Limb (tissue), 2 donors: ENCODE results near the gene ZNF385C.
A peak's percentile ranks its signal among the peaks of the same experiment; 100 is the strongest.

ENCODE experiments used
- DNase-seq, 2 donors: peaks; one replicate each; pipeline ENCODE4 v3.0.0-alpha.2; 2016; ENCODE audit errors: extremely low spot score in 2 of 2

The ZNF385C gene

DNA sequence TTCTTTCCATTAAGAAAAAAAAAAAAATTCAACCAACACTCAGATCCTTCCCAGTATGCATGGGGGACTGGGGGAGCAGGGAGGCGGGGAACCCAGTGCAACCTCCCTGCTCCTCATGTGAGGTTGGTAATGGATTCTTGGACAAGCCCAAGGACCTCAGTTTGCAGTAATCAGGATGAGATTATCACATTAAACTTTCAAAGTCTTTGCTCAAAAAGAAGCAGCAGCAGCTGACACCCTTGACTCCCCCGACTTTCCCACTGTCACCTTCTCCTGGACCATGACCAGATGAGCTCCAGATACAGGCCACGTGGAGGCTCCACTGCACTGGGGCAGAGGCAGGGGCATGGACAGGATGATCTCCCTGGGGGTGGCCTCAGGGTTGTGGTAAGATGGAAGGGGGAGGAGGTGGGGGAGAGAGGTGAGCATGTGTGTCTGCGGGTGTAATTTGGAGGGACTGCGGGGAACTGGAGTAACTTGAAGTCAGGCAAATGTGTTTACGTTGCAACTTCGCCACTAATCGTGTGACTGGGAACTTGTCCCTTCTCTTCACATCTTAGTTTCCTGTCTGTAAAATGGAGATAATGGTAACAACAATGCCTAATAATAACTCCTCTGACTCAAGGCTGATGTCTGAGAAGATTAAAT, 19.8 kb downstream of the ZNF385C start:
- no peak for DNase-seq

DNA sequence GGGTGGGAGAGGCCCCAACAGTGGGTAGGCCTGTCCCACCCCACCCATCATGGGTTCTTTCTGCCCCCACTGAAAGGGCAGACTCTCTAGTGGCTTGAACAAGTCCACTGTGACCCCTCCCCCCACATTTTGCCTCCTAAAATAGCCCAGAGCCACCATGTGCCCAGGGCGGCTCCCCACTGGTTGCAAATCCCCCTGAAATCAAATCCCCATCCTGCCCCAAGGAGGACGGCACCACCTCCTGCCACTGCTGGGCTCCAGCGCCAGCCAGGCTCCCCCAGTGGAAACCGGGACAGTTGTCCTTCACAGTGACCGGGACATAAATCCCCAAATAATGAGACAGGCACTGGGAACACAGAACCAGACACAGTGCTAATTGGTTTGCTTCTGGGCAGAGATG, 20.5 kb downstream of the ZNF385C start:
- no peak for DNase-seq

DNA sequence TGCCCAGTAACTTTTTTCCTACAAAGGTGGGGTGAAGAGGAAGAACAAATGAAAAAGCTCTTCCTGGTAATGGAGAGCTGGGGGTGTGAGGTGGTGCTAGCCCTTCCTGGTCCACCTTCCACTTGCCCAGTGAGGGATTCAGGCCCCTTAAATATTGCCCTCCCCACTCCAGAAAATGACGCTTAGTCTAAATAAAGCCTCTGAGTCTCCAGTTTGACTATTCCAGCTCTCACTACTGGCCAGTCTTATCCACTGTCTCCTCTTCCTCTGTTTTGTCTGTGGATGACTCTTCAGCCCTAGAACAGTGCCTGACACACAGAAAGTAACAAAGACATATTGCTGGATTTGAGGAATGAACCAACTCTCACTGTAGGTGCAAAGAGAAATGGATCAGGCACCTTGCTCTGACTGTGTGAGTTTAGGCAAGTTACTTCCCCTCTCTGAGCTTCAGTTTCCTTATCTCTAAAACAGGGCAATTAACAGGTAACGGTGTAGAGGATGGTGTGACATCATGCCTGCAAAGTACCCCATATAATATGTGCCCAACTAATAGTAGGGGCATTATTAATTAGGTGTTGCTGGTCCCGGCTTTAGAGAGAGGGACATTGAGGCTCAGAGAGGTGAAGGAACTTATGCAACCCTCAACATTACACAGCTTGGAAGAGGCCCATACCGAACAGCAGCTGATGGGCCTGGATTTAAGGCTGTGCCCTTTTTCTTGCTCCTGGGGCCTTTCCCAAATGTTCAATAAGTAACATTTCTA, 21.3 kb downstream of the ZNF385C start:
- DNase-seq, result no peak

DNA sequence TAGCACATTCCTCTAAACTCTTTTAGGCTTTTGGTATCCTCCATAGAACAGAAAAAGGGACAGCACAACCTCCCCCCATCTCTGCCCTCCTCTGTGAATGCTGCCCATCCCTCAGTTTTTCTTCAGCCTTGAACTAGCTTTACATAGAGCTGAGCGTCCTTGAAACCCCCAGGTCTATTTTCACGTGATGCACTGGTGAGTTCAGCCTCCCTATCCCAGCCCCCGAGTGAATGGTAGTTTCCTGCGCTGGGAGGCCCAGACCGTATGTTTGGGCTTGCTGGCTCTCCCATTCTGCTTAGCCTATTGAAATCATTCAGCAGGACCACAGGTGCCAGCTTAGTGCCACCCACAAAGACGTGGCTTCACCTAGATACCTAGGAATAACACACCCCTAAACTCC, 22.5 kb downstream of the ZNF385C start:
- no peak for DNase-seq

DNA sequence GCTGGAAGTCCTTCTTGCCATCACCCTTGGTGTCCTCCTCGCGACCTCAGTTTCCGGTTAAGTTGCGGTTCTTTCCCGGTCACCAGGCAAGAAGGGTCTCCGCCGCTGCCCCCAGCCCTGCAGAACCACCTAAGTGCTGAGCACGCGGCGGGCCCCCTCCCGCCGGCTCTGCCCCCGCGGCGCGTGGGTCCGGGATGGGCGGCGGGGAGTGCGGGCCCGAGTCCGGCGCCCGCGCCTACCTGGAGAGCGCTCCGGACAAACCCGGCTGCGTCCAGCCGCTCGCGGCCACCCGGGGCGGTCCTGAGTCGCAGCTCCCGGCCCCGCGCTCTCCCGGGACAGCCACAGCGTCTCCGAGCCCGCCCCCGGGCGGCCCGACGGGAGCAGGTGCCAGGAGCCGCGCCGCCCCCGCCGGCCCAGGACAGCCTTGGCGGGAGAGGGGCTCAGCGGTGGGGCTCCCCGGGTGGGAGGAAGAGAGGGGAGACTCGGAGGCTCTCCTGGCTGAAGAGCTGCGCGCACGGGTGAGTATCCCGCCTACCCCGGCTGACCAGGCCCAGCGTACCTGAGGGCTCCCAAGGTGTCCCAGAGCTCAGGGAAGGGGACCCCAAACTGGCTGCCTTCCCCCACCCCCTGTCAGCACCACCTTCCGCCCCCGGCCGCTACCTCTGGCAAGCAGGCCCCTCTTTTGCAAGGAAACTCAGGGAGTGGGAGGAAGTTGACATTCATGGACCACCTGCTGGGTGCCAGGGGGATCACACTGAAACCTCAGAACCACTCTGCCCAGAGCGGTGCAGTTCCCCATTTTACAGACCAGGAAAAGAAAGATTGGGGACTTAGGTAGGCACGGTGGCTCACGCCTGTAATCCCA, 25.7 kb downstream of the ZNF385C start:
- no peak for DNase-seq

DNA sequence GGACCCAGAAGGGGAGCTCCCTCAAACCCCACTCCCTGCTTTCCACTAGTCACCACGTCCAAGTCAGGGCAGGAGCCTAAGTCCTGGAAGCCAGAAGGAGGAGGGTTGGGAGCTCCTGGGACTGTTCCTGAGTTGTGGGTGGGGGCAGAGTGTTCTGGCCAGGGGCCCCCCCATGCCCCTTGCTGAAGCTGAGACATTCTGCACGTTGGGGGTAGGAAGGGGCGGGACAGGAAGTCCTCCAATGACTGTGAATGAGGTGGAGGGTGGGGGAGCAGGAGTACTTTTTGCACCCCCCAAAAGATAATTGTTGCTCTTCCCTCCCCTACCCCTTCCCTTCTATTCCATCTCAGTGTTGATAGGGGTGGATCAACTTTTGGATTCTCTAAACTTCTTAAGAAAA, 26.5 kb downstream of the ZNF385C start:
- no peak for DNase-seq

DNA sequence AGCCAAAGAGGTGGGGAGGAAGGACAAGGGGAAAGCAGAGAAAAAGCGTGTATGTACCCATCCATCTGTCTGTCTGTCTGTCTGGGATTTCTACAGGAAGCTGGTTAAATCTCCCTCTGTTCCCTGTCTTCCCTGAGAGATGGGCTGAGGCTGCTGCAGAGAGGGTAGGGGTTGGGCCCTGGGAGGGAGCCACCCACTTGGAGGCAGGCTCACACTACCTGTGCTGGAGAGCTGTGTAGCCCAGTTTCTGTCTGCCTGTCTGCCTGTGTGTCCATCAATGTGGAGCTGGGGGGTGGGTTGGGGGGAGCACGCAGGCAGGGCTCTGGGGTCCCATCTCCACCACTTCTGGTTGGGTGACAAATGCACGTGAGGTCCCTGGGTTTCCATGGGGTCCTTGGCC, 29.3 kb downstream of the ZNF385C start:
- DNase-seq, result no peak

DNA sequence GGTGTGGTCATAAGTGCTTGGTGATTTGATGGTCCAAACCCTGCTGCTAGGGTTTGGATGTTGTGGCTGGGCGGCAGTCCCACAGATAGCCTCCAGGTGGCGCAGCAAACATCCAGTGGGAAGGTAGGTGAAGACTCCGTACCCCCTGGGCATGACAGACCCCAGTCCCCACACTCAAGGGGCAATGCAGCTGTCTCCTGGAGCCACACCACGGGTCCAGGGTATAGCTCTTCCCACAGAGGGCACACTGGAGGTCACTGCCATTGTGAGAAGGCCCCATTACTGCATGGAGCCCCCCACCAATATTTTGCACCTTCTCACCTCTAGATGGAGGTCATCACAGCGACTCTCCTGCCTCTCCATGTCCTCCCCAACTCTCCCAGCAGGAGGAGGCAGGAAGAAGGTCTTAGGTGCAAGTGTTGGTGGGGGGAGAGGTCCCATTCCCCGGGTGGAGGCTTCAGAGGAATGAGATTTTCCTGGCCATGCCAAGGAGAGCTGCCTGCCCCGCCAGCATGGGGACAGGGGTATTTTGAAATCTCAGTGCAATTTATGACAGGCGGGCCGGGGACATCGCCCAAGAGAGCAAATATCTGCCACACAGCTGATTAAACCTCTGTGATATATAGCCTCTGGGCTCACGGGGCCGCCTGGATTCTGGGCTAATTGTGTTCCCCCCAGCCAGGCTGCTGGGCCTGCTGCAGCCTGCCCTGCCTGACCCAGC, 30.7 kb downstream of the ZNF385C start:
- DNase-seq, result peak in 1 of 2 donors; percentile 79

DNA sequence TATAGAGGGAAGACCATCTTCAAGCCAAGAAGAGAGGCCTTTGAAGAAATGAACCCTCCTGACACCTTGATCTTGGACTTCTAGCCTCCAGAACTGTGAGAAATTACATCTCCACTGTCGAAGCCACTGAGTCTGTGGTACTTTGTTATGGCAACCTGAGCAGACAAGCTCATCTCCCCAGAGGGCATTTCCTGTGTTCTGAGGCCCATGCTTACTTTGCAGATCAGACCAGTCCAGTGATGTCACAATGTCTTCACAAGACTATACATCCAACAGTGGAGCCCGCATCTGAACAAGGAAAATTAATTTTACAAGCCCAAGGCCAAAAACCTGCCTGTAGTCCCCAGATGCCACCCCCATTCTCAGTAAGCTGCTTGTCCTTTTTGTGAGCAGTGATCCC, 33.1 kb downstream of the ZNF385C start:
- DNase-seq, result no peak

DNA sequence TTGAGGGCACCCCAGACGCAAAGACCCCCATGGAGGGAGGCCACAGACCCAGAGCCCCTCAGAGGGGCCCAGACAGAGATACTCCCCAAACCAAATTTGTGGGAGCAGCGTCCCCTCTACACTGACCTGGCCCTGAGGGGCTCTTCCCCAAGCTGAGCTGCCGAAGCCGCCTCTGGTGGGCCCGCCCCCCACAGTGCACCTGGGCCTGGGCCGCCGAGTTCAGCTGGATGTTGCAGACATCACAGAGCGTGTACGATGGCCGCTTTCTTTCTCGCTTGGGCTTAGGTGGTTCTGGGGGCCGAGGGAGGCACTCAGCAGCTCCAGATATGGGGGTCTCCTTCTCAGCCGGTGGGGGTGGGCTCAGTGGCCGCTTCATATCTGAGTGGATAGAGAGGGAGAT, 35.6 kb downstream of the ZNF385C start:
- no peak for DNase-seq

DNA sequence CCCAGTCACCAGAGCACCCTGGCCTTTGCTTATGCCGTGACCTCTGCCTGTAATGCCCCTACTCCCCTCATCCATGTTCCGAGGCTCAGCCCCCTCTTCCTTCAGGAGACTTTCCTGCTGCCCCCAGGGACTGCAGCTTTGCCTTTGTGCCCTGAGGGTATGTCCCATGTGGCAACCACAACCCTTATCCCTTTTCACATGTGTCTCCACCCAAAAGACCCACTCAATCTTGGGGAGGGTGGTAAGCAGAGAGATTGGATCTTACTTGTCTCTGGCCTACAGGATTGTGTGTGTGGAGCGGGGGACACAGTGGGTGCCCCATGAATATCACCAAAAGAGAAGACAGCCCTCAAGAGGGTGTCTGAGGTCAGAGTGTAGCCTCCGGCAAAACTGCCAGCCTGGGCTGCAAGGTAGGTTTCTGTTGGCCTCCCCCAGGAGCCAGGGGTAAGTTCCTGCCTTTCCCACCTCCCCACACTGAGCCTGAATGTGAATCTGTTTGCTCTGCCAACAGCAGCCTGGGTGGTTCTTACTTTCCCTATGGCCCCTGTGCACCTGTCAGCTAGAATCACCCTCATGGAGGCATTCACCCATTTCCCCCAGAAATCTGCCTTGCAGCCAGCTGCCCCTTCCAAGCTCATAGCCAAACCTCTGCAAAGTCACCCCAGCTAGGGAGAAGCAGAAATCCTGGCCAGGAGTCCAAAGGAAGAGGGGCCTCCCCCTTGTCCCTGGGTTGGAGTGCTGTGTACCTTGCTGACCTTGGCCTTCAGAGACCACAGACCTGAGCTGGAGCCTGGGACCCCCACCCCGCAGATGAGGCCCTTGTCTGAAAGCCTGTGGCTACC, 36.4 kb downstream of the ZNF385C start:
- DNase-seq, result no peak

DNA sequence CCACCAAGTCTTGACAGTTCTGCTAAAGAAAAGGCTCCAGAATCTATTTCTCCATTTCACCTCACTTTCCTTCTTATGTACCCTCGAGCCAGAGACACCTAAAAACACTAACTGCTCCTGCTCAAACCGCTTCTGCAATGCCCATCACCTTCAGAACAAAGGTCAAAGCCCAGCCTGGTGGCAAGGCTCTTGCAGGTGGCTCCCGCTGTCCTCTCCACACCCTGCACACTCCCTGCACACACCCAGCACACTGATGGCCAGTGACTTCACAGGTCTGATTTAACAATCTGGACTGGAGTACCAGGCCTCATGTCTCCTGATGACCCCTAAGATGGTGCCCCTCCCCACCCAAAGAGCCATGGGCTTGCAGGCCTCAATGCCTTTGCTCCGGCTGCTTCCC, 38.0 kb downstream of the ZNF385C start:
- no peak for DNase-seq

DNA sequence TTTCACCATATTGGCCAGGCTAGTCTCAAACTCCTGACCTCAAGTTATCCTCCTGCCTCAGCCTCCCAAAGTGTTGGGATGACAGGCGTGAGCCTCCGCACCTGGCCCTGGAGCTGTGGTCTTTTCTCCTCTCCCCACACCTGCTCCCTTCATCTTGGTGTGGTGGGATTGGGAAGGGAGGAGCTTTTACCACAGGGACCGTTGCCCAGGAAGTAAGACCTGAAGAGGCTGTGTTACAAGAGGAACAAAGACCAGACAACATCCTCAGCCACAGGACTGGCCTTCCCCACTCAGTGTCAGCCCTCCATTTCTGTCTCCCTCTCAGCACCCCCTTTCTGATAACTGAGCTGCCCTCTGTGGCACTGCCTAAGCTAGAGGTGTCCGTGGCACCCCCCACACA, 38.5 kb downstream of the ZNF385C start:
- DNase-seq, result no peak

DNA sequence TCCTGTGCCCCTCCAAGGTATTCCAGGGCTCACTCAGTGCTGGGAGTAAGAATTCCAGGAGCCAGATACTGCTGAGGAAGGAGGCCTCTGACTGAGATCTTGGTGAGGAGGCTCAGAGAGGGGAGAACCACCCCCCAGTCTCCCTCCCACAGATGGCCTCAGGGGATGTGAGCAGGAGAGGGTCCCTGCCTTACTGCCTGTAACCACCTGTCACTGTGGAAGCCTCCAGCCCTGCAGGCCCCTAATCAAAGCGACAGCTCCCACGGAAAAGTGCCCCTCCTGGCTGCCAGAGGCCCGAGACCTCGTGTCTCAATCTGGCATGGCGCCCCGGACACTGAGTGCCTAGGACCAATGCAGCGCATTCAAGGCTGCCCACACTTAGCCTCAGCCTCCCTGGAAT, 40.2 kb downstream of the ZNF385C start:
- DNase-seq, result no peak

DNA sequence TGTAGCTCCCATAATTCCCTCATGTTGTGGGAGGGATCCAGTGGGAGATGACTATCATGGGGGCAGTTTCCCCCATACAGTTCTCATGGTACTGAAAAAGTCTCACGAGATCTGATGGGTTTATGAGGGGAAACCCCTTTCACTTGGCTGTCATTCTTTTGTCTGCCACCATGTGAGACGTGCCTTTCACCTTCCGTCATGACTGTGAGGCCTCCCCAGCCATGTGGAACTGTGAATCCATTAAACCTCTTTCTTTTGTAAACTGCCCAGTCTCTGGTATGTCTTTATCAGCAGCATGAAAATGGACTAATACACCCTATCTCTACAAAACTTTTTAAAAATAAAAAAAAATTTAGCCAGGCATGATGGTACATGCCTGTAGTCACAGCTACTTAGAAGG, 41.6 kb downstream of the ZNF385C start:
- DNase-seq, result no peak

DNA sequence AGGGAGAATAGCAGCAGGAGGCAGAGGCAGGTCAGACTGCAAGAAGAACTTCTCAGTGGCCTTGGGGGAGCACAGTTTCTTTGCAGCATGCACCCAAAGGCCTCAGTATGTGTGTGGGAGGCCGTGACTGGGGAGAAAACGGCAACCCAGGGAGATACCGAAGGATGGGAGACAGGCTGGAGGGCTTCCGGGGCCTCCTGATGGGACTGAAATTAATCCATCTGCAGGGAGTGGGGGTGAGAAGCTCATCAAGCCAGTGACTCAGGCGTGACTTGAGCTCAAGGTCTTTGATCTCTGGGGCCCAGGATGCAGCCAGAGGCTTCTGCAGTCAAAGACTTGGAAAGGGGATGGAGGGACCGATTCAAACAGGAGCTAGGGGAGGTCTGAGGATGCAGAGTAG, 42.8 kb downstream of the ZNF385C start:
- no peak for DNase-seq

DNA sequence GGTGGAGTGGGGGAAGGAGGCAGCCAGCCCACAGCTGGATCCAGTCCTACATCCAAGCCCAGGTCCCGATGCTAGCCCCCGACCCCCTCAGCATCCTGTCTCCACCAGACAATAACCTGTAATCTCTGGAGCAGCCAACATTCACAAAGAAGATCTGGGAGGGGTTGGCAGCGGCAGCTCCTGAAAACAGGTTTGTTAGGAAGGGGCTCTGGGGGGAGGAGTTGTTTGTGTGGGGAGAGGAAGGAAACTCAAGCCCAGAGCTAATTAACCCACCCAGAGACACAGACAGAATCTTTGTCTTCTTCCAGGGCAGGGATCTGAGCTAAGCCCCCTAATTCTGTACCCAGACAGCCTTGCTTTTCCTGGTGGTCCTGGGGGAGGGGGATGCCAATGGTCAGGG, 43.2 kb downstream of the ZNF385C start:
- DNase-seq, result no peak

DNA sequence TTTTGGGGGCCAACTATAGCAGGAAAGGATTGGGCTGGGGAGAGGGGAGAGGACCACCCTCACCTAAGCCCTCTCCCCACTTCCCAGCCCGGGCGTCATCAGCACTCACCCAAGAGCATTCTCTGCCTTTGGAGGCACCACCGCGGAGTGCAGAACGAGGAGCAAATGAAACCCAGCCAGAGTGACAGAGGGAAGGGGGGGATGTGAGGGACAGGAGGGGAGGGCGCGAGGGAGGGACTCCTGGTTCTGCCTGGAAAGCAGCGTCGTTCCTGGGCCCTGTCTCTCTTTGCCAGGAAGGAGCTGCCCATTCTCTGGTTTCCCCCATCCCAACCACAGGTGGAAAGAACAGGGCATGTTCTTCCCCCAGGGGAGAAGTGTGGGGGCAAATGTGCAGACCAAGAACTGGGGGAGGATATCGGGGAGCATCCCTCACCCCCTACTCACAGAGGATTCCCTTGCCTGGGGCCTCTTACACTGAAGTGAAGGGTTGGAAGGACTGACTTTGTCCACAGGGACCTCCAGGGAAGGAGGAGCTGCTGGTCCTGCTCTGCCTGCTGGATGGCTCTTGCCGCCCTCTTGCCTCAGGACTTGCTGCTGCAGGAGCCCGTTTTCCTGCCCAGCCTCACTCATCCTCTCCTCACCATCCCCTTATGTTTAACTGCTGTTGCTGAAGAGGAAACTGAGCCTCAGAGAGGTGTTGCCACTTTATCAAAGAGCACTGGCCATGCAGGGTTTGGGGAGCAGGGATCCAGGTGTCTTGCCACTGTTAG, 44.4 kb downstream of the ZNF385C start:
- DNase-seq, result no peak

DNA sequence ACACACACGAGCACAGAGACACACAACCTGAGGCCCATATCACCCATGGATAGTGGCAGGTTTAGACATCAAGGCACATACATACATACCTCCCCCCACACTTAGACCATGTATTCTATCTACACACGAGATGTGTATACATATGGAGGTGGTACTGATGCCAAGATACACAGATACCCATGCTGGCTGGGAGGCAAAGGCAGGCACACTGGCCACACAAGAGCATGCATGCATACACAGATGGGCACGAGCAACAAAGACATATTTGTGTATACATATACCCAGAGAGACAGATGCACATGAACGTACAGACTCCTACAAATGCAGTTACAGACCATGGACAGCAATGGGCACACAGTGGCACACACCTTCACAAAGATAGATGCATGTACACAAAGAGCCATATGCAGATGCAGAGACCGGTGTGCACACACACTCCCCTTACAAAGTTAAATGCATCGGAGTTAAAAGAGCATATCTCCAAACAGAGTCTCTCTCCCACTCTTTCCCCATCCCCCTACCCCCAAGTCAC, 45.9 kb downstream of the ZNF385C start:
- no peak for DNase-seq

DNA sequence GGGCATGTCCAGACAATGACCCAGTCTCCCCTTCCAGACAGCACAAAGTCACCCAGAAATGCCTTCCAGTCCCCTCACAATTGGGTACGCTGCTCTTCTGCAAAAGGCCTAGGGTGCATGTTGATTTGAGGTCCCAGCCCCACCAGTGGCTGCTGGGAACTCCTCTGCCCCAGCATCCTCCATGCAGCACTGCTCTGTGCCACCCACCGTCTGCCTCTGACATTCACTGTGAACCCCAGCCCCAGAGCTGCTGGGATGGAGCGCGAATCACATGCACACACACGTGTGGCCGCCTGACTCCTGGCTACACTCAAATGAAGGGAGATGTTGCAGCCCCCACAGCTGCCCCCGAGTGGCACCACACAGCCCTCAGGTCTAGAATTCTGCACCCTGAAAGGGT, 46.6 kb downstream of the ZNF385C start:
- DNase-seq, result no peak
